Subcutaneous adipose tissue (tissue), 4 donors: ENCODE measurements around the gene MYLK. TPM values are rescaled to one million over a fixed set of nuclear protein-coding genes. Genes with fewer than 3 reads are reported as not detected.

ENCODE experiments used
- CTCF ChIP-seq: fragments of 450-650 bp; IDR thresholded peaks from one replicate; pipeline ENCODE4 v1.5.1; 2016; ENCODE audit warnings: low read depth, mild to moderate bottlenecking, control low read depth, antibody characterized with exemption, moderate library complexity
- total RNA-seq, 4 donors: library from RNA; depleted of rRNA; stranded (reverse); fragments of >200 nt; gene quantifications; one replicate each; pipeline ENCODE4 v1.1.0, GENCODE V29; 2016

MYLK gene
- total RNA-seq, 4 donors from 2014 or later = 28.2 to 113 (median 58.3) TPM

GRCh38 chr3:123876858-123877257 lies 7.3 kb downstream of the MYLK start:
- no peak for TF ChIP-seq CTCF

DNA sequence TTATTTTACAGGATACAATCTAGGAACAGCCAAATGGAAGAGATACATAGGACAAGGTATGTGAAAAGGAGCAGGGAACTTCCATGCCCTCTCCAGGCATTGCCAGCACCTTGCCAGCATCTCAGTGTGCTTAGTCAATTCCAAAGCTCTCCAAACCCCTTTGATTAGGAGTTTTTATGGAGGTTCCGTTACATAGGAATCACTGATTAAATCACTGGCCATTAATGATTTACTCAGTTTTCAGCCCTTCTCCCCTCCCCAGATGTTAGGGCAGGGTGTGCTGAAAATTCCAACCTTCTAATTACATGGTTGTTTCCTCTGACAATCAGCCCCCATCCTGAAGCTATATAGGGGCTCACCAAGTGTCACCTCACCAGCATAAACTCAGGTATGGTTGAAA lies 11.5 kb downstream of the MYLK start:
- TF ChIP-seq CTCF = no peak

DNA sequence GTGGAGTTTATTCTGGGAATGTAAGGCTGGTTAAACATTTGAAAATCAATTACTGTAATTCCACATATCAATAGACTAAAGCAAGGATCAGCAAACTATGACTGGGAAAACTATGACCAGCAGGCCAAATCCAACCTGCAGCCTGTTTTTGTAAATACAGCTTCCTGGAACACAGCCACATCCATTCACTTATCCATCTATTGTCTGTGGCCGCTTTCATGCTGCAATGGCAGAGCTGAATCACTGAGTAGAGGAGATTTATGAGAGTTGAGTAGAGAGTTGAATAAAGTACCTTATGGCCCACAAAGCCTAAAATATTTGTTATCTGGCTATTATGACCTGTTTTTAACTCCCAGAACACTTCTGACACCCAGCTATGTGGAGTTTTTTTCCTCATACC lies 12.2 kb downstream of the MYLK start:
- TF ChIP-seq CTCF = no peak

GRCh38 chr3:123870033-123870432 lies 14.1 kb downstream of the MYLK start:
- no peak for TF ChIP-seq CTCF

- TF ChIP-seq CTCF = no peak
These were observed 15.0 kb downstream of the MYLK start for GRCh38 chr3:123869165-123869564.

GRCh38 chr3:123864706-123865105 lies 19.4 kb downstream of the MYLK start:
- no peak for TF ChIP-seq CTCF

DNA sequence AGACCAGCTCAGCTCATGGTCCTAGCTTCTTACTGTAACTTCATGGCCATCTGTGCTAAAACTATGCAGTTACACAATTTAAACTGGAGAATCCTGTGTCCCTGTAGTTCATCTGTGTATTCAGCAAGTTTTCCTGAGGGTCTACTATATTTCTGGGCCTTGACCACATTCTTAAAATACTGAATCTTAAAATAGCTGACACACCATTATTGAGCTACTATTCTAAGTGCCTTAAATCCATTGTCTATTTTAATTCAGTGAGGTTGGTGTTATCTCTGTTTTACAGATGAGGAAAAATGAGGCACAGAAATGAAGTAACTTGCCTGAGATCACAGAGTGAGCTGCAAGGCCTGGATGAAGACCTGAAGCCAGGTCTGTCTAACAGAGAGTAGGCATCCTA lies 22.0 kb downstream of the MYLK start:
- no peak for TF ChIP-seq CTCF
